Retina (tissue), 1 donor: ENCODE measurements around the gene NPHS1.
"Not testable (repeated sequence)": the region's sequence is repeated elsewhere in the genome, so short reads cannot be mapped to it uniquely, and the experiment has no call there.

ENCODE experiments used
- DNase-seq: peaks from one replicate; pipeline ENCODE4 v3.0.0-alpha.2; 2016

NPHS1 gene

DNA sequence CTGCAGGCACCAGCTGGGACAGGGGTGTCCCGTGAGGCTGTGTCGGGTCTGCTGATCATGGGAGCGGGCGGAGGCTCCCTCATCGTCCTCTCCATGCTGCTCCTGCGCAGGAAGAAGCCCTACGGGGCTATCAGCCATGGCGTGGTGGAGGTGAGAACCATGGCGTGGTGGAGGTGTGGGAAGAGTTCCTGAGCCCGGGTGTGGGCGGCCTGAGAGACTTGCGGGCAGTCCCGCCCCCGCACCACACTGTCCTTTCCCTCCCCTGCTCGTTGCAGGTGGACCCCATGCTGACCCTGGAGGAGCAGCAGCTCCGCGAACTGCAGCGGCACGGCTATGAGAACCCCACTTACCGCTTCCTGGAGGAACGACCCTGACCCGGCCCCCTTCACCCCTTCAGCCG is 26.8 kb upstream of the NPHS1 start:
- DNase-seq: no peak

DNA sequence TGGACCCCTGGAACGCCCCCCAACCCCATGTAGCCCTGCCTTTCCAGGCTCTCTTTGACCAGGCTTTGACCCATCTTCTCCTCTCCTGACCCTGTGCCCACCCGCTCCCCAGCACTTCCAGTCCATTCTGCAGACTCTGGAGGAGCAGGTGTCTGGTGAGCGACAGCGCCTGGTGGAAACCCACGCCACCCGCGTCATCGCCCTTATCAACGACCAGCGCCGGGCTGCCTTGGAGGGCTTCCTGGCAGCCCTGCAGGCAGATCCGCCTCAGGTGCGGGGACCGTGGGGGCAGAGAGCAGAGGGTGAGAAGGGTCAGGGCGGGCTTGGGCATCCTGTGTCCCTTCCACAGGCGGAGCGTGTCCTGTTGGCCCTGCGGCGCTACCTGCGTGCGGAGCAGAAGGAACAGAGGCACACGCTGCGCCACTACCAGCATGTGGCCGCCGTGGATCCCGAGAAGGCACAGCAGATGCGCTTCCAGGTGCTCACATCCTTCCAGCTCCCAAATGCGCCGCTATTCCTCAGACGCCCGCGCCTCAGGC is 22.2 kb upstream of the NPHS1 start:
- no peak for DNase-seq

- DNase-seq: no peak
Observed at GRCh38 chr19:35872180-35872579, 19.9 kb upstream of the NPHS1 start.

DNA sequence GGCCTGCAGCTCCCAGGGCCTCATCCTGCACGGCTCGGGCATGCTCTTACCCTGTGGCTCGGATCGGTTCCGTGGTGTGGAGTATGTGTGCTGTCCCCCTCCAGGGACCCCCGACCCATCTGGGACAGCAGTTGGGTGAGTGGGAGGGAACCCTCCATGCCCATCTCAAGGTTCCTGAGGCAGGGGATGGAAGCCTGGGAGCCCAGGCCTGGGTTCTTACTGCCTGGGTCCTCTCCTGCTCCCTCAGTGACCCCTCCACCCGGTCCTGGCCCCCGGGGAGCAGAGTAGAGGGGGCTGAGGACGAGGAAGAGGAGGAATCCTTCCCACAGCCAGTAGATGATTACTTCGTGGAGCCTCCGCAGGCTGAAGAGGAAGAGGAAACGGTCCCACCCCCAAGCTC is 19.3 kb upstream of the NPHS1 start:
- DNase-seq: no peak

- no peak for DNase-seq
Observed at GRCh38 chr19:35870798-35871197, 18.5 kb upstream of the NPHS1 start.

DNA sequence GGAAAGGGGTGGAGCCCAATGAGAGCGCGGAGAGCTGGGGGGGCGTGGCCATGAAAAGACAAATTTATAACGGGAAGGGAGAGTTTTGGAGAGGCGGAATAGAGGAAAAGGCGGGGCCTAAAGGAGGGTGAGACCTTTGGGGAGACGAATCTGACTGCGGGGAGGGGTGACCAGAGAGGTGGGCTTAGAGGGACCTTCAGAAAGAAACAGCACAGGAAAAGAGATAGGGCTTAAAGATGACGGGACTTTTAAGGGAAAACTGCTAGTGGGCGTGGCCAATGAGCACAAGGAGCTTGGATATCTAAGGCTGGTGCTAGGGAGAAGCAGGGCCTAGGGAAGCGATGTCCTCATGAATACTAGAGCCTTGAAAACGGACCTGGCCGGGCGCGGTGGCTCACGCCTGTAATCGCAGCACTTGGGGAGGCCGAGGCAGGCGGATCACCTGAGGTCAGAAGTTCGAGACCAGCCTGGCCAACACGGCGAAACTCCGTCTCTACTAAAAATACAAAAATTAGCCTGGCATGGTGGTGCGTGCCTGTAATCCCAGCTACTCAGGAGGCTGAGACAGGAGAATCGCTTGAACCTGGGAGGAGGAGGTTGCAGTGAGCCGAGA is 17.9 kb upstream of the NPHS1 start:
- DNase-seq: not testable (repeated sequence)

GRCh38 chr19:35869327-35870123 is 17.2 kb upstream of the NPHS1 start:
- peak; percentile 96 for DNase-seq

- no peak for DNase-seq
Observed at GRCh38 chr19:35868823-35869326, 16.6 kb upstream of the NPHS1 start.

GRCh38 chr19:35868172-35868822 is 16.0 kb upstream of the NPHS1 start, which contains the start of gene APLP1:
Gene APLP1 (plus strand): TSS chr19:35868574. CDS start chr19:35868637, 63 bp downstream.
- peak; percentile 83 for DNase-seq

DNA sequence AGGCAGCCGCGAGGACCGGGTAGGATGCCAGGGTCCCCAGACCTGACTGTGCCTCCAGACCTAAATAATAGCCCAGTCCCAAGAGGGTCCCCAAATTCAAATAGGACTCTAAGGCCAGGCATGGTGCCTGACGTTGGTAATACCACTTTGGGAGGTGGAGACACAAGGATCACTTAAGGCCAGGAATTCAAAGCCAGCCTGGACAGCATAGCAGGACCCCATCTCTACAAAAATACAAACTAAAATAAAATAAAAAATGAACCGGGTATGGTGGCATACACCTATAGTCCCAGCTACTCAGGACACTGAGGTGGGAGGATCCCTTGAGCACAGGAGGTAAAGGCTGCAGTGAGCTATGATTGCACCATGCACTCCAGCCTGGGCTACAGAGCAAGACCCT is 10.7 kb upstream of the NPHS1 start:
- no peak for DNase-seq

GRCh38 chr19:35862528-35862927 is 10.2 kb upstream of the NPHS1 start:
- DNase-seq: no peak

- no peak for DNase-seq
Observed at GRCh38 chr19:35861640-35862160, 9.4 kb upstream of the NPHS1 start.

- DNase-seq: peak; percentile 72
Observed at GRCh38 chr19:35860818-35861639, 8.7 kb upstream of the NPHS1 start.

DNA sequence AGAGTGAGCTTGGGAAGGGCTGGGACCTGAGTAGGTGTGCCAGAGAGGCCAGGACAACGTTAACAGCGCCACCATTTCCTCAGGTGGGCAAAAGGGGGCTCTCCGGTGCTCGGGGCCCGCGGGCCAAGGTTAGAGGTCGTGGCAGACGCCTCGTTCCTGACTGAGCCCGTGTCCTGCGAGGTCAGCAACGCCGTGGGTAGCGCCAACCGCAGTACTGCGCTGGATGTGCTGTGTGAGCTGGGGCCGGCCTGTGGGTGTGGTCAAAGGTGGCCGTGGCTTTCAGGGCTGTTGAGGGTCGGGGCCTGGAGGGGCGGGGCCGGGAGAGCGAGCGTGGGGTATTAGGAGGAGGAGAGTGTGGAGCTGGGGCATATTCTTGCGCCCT is 8.1 kb upstream of the NPHS1 start:
- no peak for DNase-seq

- no peak for DNase-seq
Observed at GRCh38 chr19:35859414-35859813, 7.1 kb upstream of the NPHS1 start.

GRCh38 chr19:35858311-35858710 is 6.0 kb upstream of the NPHS1 start:
- no peak for DNase-seq

GRCh38 chr19:35856546-35857149 is 4.3 kb upstream of the NPHS1 start, which contains the start of gene KIRREL2:
Gene KIRREL2 (plus strand): TSS chr19:35856911. CDS start chr19:35857120, 209 bp downstream.
- peak; percentile 91 for DNase-seq

GRCh38 chr19:35853038-35853756 is 893 bp upstream of the NPHS1 start:
- DNase-seq: no peak

GRCh38 chr19:35851213-35852028 is 883 bp downstream of the NPHS1 start:
- DNase-seq: no peak

DNA sequence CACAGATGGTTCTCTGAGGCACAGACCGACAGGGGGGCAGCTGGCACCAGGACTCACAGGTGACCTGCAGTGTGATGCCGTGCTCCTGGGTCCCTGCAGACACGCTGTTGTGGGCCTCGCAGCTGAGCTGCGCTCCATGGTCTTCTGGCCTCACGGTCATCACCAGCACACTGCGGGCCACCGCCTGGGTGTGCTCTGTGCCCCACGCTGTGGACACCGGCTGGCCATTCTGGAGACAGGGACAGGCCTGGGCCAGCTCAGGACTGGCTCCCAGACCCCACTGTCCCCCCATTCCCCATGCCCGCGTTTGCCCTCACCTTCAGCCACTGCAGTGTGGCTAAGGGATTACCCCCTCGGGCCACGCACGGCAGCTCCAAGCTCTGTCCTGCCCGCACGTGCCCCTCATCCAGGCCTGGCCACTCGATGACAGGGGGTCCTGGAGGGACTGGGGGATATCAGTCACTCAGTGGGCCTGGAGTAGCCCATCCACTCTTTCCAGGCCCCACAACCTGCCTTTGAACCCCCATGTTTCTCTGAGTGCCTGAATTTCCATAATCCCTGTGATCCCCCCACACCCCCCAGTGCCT is 3.3 kb downstream of the NPHS1 start:
- no peak for DNase-seq
